Upper lobe of right lung (tissue), 1 donor: ENCODE measurements around the gene BAHCC1. TPM values are rescaled to one million over a fixed set of nuclear protein-coding genes. Genes with fewer than 3 reads are reported as not detected.

Experiments used
- ATAC-seq: fragments of 200-7000 bp; cut with Tn5 transposase; one replicate; pipeline ENCODE4 v1.9.1; 2020; ENCODE audit warnings: mild to moderate bottlenecking, moderate library complexity
- DNase-seq: peaks from one replicate; pipeline ENCODE4 v3.0.0-alpha.2; 2020
- H3K27ac ChIP-seq: fragments of 200-600 bp; one replicate; pipeline ENCODE4 v1.8.0; 2022
- H3K27me3 ChIP-seq: fragments of 200-600 bp; one replicate; pipeline ENCODE4 v1.8.0; 2022; ENCODE audit warnings: mild to moderate bottlenecking
- H3K36me3 ChIP-seq: fragments of 200-600 bp; one replicate; pipeline ENCODE4 v1.8.0; 2022
- H3K4me1 ChIP-seq: fragments of 200-600 bp; one replicate; pipeline ENCODE4 v1.8.0; 2022
- H3K4me3 ChIP-seq: fragments of 200-600 bp; one replicate; pipeline ENCODE4 v1.8.0; 2022; ENCODE audit warnings: mild to moderate bottlenecking
- H3K9me3 ChIP-seq: fragments of 200-600 bp; one replicate; pipeline ENCODE4 v1.8.0; 2022
- intact Hi-C: fragments of 100-400 bp; cut with DNase I; formaldehyde crosslinking; loops from one replicate; pipeline ENCODE4 v1.11.0; 2022
- total RNA-seq: library from RNA; stranded (reverse); fragmentation: NEBNext Ultra II Directional; extraction: Animal tissue kit (Norgen Biotek cat#: 25700); gene quantifications from one replicate; pipeline ENCODE4 v1.2.1, GENCODE V29; 2021
- TF ChIP-seq, protein P1 (sequence below): fragments of 200-600 bp; IDR thresholded peaks from one replicate; pipeline ENCODE4 v1.8.0; 2022; ENCODE audit warnings: antibody characterized with exemption
- donor health status: DM: no; HTN: yes; CAD: no; lungs with severe emphysema.

Gene BAHCC1
- total RNA-seq, 1 donor from 2014 or later: 23.3 TPM

DNA sequence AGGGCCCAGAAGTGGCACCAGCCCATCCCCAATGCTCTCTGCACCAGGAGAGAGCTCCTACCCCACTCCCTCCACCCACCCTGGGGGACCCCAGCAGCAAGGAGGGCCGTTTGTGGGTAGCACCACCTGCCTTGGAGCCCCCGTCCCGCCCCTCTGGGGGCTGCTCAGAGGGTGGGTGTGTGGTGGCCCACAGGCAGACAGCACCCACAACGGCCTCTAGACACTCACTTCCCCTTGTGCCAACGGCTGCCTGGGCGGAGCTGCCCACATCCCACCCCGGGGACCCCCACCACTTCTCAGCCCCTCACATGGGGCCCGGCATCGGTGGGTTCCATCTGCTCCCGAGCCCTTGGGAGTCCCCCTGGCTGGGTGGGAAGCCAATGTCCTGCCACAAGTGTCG lies 33.3 kb downstream of the BAHCC1 start:
- Histone ChIP-seq H3K9me3 (no peaks in the 10 kb centered on the region), H3K27ac (peak overlapping the region; percentile 47), H3K4me3 (no peak overlapping the region), H3K4me1 (peaks cover 44% of the 10 kb centered on the region), H3K36me3 (no peaks in the 10 kb centered on the region), H3K27me3 (peaks cover 4% of the 10 kb centered on the region)
- no peak for ATAC-seq
- TF ChIP-seq, protein P1, sequence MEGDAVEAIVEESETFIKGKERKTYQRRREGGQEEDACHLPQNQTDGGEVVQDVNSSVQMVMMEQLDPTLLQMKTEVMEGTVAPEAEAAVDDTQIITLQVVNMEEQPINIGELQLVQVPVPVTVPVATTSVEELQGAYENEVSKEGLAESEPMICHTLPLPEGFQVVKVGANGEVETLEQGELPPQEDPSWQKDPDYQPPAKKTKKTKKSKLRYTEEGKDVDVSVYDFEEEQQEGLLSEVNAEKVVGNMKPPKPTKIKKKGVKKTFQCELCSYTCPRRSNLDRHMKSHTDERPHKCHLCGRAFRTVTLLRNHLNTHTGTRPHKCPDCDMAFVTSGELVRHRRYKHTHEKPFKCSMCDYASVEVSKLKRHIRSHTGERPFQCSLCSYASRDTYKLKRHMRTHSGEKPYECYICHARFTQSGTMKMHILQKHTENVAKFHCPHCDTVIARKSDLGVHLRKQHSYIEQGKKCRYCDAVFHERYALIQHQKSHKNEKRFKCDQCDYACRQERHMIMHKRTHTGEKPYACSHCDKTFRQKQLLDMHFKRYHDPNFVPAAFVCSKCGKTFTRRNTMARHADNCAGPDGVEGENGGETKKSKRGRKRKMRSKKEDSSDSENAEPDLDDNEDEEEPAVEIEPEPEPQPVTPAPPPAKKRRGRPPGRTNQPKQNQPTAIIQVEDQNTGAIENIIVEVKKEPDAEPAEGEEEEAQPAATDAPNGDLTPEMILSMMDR: no peak
- DNase-seq: no peak
- intact Hi-C loops: no loop called here

DNA sequence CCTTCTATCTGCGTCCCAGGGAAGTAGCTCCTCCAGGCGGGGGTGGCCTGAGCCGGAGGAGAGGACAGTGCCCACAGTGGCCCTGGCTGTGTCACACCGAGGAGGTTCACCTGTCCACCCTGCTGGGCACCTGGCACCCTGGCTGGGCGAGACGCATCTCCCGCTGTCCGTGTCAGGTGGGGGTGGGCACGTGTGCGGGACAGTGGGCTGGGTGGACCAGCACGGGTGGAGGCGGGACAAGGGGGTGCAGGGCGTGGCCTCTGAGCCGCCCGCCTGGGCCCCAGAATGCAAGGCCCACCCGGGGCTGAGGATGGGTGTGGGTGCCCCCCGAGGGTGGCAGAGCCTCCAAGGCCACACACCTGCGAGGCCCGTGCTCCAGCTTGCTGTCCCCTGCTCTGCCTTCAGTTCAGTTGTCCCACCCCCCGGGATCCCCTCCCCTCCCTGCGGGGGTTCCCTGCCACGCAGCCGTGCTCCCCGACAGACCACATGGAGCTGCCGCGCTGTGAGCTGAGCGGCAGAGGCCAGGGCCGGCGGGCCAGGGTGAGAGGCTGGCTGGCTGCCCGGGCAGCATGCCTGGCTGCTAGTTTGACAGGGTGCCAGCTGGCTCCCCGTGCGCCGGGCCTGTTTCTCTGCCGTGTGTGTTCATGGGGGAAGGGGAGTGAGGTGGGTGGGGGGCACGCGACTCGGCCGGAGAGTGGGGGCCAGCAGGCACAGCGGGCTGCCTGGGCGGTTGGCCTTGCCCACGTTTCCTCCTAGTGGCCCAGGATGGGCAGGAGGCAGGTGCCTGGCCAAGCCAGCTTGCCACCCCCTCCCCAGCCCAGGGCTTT lies 33.9 kb downstream of the BAHCC1 start:
- Histone ChIP-seq H3K27ac (no peak overlapping the region), H3K4me3 (no peak overlapping the region), H3K36me3 (no peaks in the 10 kb centered on the region), H3K27me3 (peaks cover 4% of the 10 kb centered on the region), H3K4me1 (peaks cover 37% of the 10 kb centered on the region), H3K9me3 (no peaks in the 10 kb centered on the region)
- TF ChIP-seq, protein P1: no peak
- DNase-seq (peak; percentile 89), ATAC-seq (peak; percentile 60)
- intact Hi-C loops: no loop called here

DNA sequence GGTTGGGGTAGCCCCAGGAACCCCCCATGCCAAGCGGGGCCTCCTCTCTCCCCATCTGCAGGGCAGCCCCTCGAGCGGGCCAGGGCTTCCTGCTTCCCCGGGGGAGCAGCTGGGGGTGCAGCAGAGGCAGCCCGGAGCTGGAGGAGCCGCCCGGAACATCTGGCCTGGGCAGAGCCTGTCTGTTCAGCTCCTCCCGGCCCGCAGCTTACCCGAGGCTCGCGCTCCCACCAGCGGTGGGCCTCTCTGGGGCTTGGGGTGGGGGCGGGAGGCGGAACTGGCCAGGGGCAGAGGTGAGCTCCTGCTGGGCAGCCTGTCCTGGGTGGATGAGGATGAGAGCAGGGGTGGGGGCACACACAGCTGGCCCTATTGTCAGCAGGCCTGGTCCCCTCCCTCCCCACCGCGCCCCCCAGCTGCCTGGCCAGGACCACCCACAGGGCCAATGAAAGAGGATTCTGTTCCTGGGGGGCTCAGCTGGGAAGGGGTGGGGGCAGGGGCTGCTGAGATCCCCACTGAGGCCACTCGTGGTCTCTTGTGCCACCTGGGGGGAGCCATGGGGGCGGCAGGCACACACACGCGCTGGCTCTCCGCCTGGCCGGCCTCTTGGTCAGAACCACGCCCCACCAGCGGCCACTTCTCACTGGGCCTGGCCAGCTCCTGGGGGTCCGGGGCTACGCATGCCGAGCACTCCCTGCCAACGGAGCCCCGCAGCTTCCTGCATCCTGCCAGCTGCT lies 34.7 kb downstream of the BAHCC1 start:
- peaks cover 4% of the 10 kb centered on the region for H3K27me3 ChIP-seq
- no peak for ATAC-seq
- DNase-seq: no peak
- no peaks in the 10 kb centered on the region for H3K9me3 ChIP-seq
- TF ChIP-seq, protein P1: no peak
- intact Hi-C loops: no loop called here
- peaks cover 36% of the 10 kb centered on the region for H3K4me1 ChIP-seq
- no peak overlapping the region for H3K27ac ChIP-seq
- no peaks in the 10 kb centered on the region for H3K36me3 ChIP-seq
- no peak overlapping the region for H3K4me3 ChIP-seq

DNA sequence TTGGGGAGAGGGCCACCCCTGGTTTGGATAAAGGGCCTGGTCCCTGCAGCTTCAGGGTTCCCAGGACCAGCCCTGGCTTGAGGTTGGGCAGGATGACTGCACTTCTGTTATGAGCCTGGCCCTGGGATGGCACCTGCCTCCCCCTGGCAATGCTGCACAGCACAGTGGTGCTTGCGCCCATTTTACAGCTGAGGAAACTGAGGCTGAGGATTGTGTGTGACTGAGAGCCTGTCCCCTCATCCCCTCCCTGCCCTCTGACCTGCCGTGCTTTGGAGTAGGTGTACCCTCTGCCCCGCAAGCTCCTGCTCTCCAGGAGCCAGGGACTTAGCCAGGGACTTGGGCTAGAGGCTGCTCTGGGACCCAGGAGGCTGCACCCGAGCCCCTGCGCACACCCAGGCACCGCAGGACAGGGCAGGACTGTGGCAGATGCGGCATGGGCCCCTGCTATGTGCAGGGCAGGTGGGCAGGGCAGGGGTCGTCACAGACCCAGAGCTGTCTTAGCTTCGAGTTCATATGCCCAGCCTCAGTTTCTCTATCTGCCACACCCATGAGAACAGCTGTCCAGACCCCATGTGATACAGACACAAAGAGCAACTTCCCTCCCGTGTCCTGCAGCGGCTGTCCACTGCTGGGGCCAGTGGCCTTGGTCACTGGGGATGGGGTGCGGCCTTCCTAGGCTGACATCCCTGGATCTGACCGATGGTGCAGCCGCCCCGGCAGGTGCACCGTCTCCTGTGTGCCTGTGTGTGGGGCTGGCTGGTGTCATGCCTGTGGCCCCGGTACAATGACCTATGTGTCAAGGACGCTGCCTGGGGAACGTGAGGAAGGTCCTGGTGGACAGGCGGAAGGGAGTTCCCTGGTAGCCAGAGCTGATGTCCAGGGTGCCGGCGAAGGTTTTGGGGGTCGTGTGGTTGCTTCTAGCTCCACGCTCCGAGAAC lies 36.6 kb downstream of the BAHCC1 start:
- TF ChIP-seq, protein P1: no peak
- no peaks in the 10 kb centered on the region for H3K36me3 ChIP-seq
- no peak for DNase-seq
- ATAC-seq: no peak
- H3K27ac ChIP-seq: no peak overlapping the region
- H3K4me3 ChIP-seq: no peak overlapping the region
- intact Hi-C loops: no loop called here
- H3K9me3 ChIP-seq: no peaks in the 10 kb centered on the region
- H3K4me1 ChIP-seq: peaks cover 47% of the 10 kb centered on the region
- H3K27me3 ChIP-seq: peaks cover 4% of the 10 kb centered on the region

DNA sequence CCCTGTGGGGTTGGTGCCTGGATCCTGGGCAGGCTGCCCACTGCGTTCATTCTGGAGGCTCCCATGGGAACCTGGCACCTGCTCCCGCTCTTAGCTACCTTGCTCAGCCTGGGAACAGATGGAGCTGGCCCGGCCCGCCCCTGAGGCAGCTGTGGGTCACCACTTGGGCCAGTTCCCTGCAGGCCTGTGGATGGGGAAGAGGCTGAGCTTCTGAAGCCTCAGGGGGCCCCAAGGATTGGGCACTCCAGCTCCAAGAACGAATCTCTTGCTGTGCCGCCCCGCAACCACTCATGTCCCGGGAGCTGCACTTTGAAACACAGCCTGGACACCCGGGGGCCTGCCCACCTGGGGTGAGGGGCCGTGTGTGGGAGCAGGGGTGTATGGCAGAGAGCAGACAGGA lies 37.7 kb downstream of the BAHCC1 start:
- no peak overlapping the region for H3K27ac ChIP-seq
- TF ChIP-seq, protein P1: no peak
- intact Hi-C loops: no loop called here
- peaks cover 46% of the 10 kb centered on the region for H3K4me1 ChIP-seq
- H3K9me3 ChIP-seq: no peaks in the 10 kb centered on the region
- H3K36me3 ChIP-seq: no peaks in the 10 kb centered on the region
- ATAC-seq: peak; percentile 6
- H3K4me3 ChIP-seq: no peak overlapping the region
- H3K27me3 ChIP-seq: peaks cover 4% of the 10 kb centered on the region
- peak; percentile 79 for DNase-seq
